Activated CD4-positive, alpha-beta memory T cell treated with anti-CD3 and anti-CD28 coated beads, Interleukin-2, amount 10 ng/mL, durations not matched to agents 7 days and 5 days (primary cell): ENCODE measurements around the gene ZSCAN20. TPM values are rescaled to one million over a fixed set of nuclear protein-coding genes. Genes with fewer than 3 reads are reported as not detected.
"Not testable (repeated sequence)": the region's sequence is repeated elsewhere in the genome, so short reads cannot be mapped to it uniquely, and the experiment has no call there.

Experiments
- CTCF ChIA-PET: fragments of 350-600 bp; sonication (Branson Sonifier 250); formaldehyde crosslinking; loops from one replicate; lab custom pipeline; 2021; ENCODE audit warnings: antibody characterized with exemption, inconsistent platforms; lab: Charles Lee
- POLR2A ChIA-PET: fragments of 350-600 bp; sonication (Branson Sonifier 250); formaldehyde crosslinking; loops from one replicate; lab custom pipeline; 2021; ENCODE audit warnings: antibody characterized with exemption; lab: Charles Lee
- DNase-seq: peaks from one replicate; pipeline ENCODE4 v3.0.0-alpha.2; 2020
- H3K27ac Mint-ChIP-seq: one replicate; pipeline ENCODE4 v1.8.0; 2021; ENCODE audit warnings: mild to moderate bottlenecking, mixed read lengths
- H3K27me3 Mint-ChIP-seq: one replicate; pipeline ENCODE4 v1.8.0; 2021; ENCODE audit warnings: mixed read lengths
- H3K36me3 Mint-ChIP-seq: one replicate; pipeline ENCODE4 v1.8.0; 2021; ENCODE audit warnings: low read depth, mixed read lengths
- H3K4me1 Mint-ChIP-seq: one replicate; pipeline ENCODE4 v1.8.0; 2021; ENCODE audit warnings: mixed read lengths
- H3K4me3 Mint-ChIP-seq: one replicate; pipeline ENCODE4 v1.8.0; 2021; ENCODE audit warnings: mild to moderate bottlenecking, mixed read lengths
- H3K9me3 Mint-ChIP-seq: one replicate; pipeline ENCODE4 v1.8.0; 2021; ENCODE audit warnings: mixed read lengths
- total RNA-seq, 2 experiments: library from RNA; stranded (reverse); gene quantifications; one replicate each; pipeline ENCODE4 v1.2.3, GENCODE V29; 2021

The ZSCAN20 gene
- total RNA-seq, 2 experiments from 2014 or later, result 2.1 to 2.3 TPM

DNA sequence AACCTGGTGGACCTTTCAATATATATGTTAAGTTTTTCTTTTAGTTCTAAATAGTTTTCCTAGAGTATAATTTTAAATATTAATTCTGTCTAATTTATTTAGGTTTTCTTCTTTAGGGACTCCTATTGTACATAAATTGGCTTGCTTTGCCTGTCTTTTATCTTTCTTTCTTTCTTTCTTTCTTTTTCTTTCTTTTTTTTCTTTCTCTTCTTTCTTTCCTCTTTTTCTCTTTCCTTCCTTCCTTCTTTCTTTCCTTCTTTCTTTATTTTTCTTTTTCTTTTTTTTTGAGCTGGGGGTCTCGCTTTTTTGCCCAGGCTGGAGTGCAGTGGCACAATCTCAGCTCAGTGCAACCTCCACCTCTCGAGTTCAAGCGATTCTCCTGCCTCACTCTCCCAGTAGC is 35.2 kb downstream of the ZSCAN20 start:
- H3K27ac Mint-ChIP-seq, result no peak overlapping the region
- H3K4me1 Mint-ChIP-seq, result no peaks in the 10 kb centered on the region
- ChIA-PET POLR2A (no interaction called here), CTCF (no interaction called here)
- no peak overlapping the region for H3K4me3 Mint-ChIP-seq
- DNase-seq, result no peak
- no peaks in the 10 kb centered on the region for H3K36me3 Mint-ChIP-seq
- peaks cover under 1% of the 10 kb centered on the region for H3K9me3 Mint-ChIP-seq
- H3K27me3 Mint-ChIP-seq, result peaks cover 3% of the 10 kb centered on the region

DNA sequence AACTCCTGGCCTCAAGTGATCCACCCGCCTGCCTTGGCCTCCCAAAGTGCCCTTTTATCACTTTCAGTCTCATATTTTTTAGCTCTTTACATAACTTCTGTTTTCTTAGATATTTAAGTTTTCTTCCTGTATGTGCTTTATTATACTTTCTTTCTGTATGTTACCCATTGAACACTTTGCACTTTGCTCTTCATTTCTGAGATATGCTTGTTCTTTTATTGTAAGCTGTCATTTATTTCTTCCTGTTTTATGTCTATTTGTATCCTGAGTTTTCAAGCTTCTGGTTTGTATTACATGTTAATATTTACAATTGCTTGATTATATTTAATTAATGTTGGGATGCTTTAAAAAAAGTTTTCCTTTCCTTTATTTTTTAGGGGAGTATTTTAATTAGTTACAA is 35.7 kb downstream of the ZSCAN20 start:
- POLR2A ChIA-PET, result no interaction called here
- CTCF ChIA-PET, result no interaction called here
- peaks cover 3% of the 10 kb centered on the region for H3K27me3 Mint-ChIP-seq

DNA sequence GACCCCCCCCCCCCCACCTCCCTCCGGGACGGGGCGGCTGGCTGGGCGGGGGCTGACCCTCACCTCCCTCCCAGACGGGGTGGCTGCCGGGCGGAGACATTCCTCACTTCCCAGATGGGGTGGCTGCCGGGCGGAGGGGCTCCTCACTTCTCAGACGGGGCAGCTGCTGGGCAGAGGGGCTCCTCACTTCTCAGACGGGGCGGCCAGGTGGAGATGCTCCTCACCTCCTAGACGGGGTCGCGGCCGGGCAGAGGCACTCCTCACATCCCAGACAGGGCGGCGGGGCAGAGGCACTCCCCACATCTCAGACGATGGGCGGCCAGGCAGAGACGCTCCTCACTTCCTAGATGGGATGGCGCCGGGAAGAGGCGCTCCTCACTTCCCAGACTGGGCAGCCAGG is 36.8 kb downstream of the ZSCAN20 start:
- POLR2A ChIA-PET, H3K4me3 Mint-ChIP-seq, H3K27ac Mint-ChIP-seq: not testable (repeated sequence)

More for the DNA sequence above, 35.7 kb downstream of the ZSCAN20 start:
- Mint-ChIP-seq H3K9me3 (no peaks in the 10 kb centered on the region), H3K4me3 (no peak overlapping the region), H3K27ac (no peak overlapping the region), H3K36me3 (no peaks in the 10 kb centered on the region), H3K4me1 (no peaks in the 10 kb centered on the region)
- no peak for DNase-seq

DNA sequence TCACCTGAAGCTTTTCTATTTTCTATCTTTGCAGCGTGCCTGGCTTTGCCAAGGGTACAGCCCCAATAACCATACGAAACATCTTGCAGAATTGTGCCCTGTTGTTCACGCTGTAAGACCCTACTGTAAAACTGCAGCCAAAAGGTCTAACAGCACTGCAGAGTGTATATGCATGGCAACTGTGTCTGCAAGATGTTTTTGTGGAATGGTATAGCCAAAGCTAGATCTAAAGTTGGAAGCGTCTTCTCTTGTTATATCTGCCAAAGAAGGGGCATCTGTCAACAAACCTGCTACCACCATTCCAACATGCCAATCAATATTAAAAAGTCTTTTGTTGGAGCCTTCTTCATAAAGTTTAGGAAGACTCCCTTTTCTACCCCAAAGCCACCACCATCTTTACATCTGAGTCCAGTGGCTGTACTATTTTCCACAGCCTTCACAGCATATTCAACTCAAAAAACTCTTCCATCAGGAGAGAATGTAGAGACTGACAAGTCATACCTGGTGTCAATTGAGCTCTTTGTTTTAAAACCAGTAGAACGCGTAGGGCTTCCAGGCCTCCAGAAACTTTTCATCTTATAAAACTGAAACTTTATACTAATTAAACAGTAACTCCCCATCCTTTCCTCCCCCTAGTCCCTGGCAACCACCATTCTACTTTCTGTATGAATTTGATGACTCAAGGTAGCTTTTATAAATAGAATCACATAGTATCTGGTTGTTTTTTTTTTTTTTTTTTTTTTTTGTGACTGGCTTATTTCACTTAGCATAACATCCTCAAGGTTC is 40.0 kb downstream of the ZSCAN20 start:
- Mint-ChIP-seq H3K9me3 (no peaks in the 10 kb centered on the region), H3K36me3 (no peaks in the 10 kb centered on the region), H3K27me3 (peaks cover 6% of the 10 kb centered on the region), H3K27ac (no peak overlapping the region), H3K4me3 (no peak overlapping the region), H3K4me1 (no peaks in the 10 kb centered on the region)
- no peak for DNase-seq
- ChIA-PET POLR2A (no interaction called here), CTCF (no interaction called here)

More for the DNA sequence above, 36.8 kb downstream of the ZSCAN20 start:
- H3K36me3 Mint-ChIP-seq, H3K27me3 Mint-ChIP-seq, DNase-seq, H3K4me1 Mint-ChIP-seq, CTCF ChIA-PET, H3K9me3 Mint-ChIP-seq: not testable (repeated sequence)

DNA sequence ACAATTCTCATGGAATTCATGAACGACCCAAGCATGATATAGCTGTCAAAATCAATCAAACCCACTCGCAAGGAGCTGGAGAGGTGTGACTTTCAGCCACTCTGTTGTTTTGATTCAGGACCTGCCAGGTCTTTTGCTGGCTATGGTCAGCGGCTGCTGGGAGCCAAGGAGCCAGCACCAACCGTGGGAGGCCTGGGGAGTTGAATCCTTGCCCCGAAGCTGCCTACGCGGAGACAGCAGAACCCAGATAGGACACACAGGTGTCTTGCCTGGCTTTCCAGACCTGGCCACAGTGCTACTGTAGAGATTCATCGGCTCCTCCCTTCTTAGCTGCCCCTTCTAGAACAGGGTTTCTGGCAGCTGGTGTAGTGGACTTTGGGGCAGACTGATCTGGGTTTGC is 42.7 kb downstream of the ZSCAN20 start:
- Mint-ChIP-seq H3K27me3 (peaks cover 3% of the 10 kb centered on the region), H3K36me3 (no peaks in the 10 kb centered on the region), H3K4me3 (no peak overlapping the region), H3K4me1 (no peaks in the 10 kb centered on the region), H3K27ac (no peak overlapping the region), H3K9me3 (no peaks in the 10 kb centered on the region)
- no peak for DNase-seq
- ChIA-PET CTCF (no interaction called here), POLR2A (no interaction called here)

DNA sequence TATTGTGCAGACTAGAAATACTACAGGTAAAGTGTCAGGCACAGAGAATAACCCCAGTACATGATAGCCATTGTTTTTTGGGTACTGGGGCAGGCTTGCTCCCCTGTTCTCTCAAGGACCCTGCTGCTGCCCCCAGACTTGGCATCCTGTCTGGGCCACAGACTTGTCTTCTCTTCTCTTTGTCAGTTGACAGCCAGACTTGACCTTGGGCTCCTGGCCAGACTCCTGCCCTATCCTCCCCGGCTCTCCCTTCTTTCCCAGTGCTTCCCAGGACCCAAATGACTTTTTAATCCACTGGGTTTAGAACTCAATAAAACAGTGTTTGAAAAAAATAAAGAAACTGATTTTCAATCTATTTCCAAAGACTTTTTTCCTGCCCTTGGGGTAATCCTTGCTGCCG is 43.2 kb downstream of the ZSCAN20 start:
- no peak overlapping the region for H3K27ac Mint-ChIP-seq
- no peak overlapping the region for H3K4me3 Mint-ChIP-seq
- H3K9me3 Mint-ChIP-seq, result no peaks in the 10 kb centered on the region
- DNase-seq, result no peak
- H3K36me3 Mint-ChIP-seq, result no peaks in the 10 kb centered on the region
- CTCF ChIA-PET, result no interaction called here
- H3K4me1 Mint-ChIP-seq, result no peaks in the 10 kb centered on the region
- POLR2A ChIA-PET, result no interaction called here
- H3K27me3 Mint-ChIP-seq, result peaks cover 3% of the 10 kb centered on the region

DNA sequence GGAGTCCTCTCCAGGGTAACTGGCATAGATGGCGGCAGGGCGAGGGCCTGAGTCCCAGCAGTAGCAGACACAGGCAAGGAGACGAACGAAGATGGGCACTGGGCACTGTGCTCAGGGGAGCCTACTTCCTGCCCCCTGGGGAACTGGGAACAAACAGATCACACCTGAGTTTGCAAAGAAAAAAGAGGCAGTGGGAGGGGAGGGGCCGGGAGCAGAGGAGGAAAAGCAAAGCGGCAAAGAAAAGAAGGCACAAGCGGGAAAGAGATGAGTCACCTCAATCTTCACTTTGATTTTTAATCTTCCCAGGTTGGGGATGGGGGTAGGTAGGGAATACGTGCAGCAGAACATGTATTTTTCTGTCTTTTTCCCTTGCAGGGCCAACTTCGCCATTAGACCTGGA is 44.0 kb downstream of the ZSCAN20 start:
- H3K9me3 Mint-ChIP-seq, result no peaks in the 10 kb centered on the region
- H3K4me1 Mint-ChIP-seq, result no peaks in the 10 kb centered on the region
- ChIA-PET CTCF (no interaction called here), POLR2A (no interaction called here)
- DNase-seq, result no peak
- no peaks in the 10 kb centered on the region for H3K36me3 Mint-ChIP-seq
- H3K27ac Mint-ChIP-seq, result no peak overlapping the region
- H3K4me3 Mint-ChIP-seq, result no peak overlapping the region
- H3K27me3 Mint-ChIP-seq, result peaks cover 3% of the 10 kb centered on the region

DNA sequence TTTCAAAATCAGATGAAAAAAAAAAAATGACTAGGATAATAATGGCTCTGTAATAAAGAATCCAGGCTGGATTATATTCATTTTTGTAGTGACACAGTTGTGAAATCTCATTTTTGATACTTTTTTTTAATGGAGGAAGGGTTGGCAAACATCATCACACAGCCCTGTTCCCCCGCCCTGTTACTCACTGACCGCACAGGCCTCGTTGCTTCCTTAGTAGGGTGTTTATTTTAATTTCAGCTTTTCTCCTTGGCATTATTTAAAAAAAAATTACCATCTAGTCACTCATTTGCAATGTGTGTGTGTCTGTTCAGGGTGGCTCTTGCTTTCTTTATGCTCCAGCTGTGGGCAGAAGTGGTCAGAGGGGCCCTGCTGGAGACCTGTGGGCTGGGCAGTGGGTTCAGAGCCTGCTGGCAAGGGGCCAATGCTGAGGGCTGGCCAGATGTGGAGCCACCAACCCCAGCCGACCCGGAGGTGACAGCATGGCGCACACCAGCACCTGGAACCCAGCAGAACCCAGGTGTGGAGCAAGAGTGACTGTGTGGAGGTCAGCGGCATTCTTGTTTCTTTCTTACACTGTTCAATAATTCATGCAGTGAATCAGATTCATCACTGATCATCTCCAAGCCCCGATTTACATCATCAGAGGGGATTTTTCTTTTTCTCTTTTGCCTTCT is 44.6 kb downstream of the ZSCAN20 start:
- ChIA-PET CTCF (no interaction called here), POLR2A (no interaction called here)
- Mint-ChIP-seq H3K9me3 (no peaks in the 10 kb centered on the region), H3K27me3 (peaks cover 3% of the 10 kb centered on the region), H3K4me3 (no peak overlapping the region), H3K4me1 (no peaks in the 10 kb centered on the region), H3K36me3 (no peaks in the 10 kb centered on the region), H3K27ac (no peak overlapping the region)
- no peak for DNase-seq

DNA sequence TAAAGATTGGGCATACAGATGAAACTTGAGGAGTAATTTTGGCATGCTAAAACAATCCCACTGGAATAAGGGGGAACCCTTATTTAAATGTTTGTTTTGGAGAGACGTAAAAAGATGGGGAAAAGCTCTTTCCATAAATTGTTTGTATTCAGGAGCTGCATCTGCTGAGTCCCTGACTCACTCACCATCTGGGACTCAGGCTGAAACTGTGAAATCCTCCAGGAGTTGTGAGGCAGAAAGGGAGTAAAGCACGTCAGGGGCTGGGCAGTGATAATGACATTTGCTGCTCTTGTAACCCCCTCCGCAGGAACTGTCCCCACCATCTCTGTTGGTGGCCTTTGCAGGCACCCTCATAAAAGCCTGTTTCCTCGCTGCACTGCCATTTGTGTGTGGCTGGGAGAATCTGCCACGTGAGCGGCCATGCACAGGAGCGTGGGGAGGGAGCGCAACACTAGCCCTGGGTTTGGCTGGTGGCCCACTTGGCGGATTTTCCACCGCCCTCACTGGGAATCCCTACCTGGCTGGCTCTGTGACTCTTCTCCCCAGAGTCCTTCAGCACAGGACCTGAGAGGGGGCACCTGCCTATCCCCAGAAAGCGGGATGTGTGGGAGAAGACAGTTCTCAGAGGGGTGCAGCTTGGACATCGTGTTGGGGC is 45.3 kb downstream of the ZSCAN20 start:
- H3K27me3 Mint-ChIP-seq, result peaks cover 3% of the 10 kb centered on the region
- ChIA-PET CTCF (no interaction called here), POLR2A (no interaction called here)
- H3K4me3 Mint-ChIP-seq, result no peak overlapping the region
- H3K36me3 Mint-ChIP-seq, result no peaks in the 10 kb centered on the region
- H3K9me3 Mint-ChIP-seq, result no peaks in the 10 kb centered on the region
- no peaks in the 10 kb centered on the region for H3K4me1 Mint-ChIP-seq
- no peak overlapping the region for H3K27ac Mint-ChIP-seq
- DNase-seq, result no peak

DNA sequence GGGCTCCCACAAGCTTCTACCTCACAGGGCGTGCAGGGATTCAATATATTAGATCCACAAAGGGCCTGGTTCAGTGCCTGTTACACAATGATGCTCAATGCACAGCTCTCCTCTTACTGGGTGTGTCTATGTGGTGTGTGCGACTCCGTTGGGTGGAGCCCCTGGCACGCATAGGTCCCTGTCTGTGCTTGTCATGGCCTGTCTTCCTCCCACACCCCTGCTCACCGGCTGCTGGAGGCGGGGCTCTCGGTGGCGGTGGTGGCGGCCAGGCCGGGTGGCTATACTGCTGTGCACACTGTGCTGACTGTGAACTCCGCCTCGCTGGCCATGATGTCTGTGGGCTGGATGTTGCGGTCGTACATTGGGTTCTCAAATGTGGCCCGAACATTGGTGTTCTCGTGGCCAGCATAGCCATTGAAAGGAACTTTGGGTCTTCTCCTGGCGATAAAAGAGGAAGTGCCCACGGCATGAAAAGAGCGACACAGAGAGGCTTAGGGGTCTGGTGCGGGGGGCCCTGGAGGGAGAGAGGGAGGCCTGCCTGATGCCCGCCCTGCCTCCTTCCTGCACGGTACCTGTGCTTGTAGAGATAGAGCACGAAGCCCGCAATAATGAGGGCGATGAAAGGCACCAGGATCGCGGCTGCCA is 46.9 kb downstream of the ZSCAN20 start:
- Mint-ChIP-seq H3K27me3 (peaks cover 2% of the 10 kb centered on the region), H3K9me3 (no peaks in the 10 kb centered on the region), H3K27ac (no peak overlapping the region), H3K4me3 (no peak overlapping the region), H3K36me3 (no peaks in the 10 kb centered on the region), H3K4me1 (no peaks in the 10 kb centered on the region)
- ChIA-PET CTCF (no interaction called here), POLR2A (no interaction called here)
- DNase-seq, result no peak

DNA sequence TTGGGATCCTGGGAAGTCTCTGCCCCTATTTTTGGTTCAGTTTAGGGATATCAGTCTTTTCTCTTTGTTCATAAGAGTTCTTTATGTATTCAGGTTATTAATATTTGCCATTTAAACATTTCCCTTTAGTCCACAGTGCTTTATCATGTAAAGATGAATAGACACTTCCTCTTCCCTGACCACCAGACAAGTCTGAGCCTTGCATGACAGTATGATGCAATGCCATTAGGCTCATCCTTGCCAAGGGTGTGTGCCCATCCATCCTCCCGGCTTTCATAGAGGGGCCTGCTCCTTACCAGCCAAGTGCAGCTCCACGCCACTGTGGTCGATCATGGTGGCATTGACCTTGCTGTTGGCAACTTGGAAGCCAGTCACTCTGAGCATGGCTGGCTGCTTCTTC is 52.1 kb downstream of the ZSCAN20 start:
- H3K27ac Mint-ChIP-seq, result no peak overlapping the region
- ChIA-PET POLR2A (no interaction called here), CTCF (no interaction called here)
- H3K27me3 Mint-ChIP-seq, result peaks cover 8% of the 10 kb centered on the region
- no peak for DNase-seq
- no peak overlapping the region for H3K4me3 Mint-ChIP-seq
- no peaks in the 10 kb centered on the region for H3K36me3 Mint-ChIP-seq
- no peaks in the 10 kb centered on the region for H3K4me1 Mint-ChIP-seq
- no peaks in the 10 kb centered on the region for H3K9me3 Mint-ChIP-seq

DNA sequence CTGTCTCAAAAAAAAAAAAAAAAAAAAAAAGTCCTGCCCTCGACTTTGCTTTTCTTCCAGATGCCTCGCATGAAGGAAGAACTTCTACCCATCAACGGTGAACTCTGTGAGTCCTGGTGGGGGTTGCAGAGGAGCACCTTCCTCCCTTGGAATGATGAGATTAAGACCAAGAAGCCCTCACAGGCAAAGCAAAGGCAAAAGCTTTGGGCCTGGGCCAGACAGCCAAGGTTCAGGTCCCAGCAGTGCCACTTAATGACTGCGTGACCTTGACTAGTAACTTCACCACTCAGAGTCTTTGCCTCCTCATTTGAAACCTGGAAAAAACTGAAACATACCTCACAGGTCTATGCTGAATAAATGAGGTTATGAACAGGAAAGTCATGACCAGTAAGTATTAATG is 55.5 kb downstream of the ZSCAN20 start:
- Mint-ChIP-seq H3K4me3 (no peak overlapping the region), H3K4me1 (no peaks in the 10 kb centered on the region), H3K9me3 (no peaks in the 10 kb centered on the region), H3K36me3 (no peaks in the 10 kb centered on the region), H3K27ac (no peak overlapping the region), H3K27me3 (peaks cover 15% of the 10 kb centered on the region)
- DNase-seq, result no peak
- ChIA-PET CTCF (no interaction called here), POLR2A (no interaction called here)

DNA sequence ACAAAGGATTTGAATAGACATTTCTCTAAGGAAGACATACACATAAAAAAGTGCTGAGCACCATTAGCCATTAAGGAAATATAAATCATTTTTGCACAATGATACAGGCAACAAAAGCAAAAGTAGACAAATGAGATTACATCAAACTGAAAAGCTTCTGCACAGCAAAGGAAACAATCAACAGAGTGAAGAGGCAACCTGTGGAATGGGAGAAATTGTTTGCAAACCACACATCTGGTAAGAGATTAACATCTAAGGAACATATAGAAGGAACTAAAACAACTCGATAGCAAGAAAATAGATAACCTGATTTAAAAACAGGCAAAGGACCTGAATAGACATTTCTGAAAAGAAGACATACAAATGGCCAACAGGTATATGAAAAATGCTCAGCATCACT is 57.5 kb downstream of the ZSCAN20 start:
- DNase-seq, result no peak
- Mint-ChIP-seq H3K36me3 (no peaks in the 10 kb centered on the region), H3K27me3 (peaks cover 10% of the 10 kb centered on the region), H3K4me3 (no peak overlapping the region), H3K4me1 (no peaks in the 10 kb centered on the region), H3K27ac (no peak overlapping the region), H3K9me3 (no peaks in the 10 kb centered on the region)
- POLR2A ChIA-PET, result no interaction called here
- CTCF ChIA-PET, result no interaction called here
